GM12891 (cell line): ENCODE data around the gene MAN2A2.

Experiments
- PAX5 ChIP-seq: IDR thresholded peaks from 2 replicates; pipeline ENCODE4 v1.6.1; 2011; ENCODE audit warnings: low read length, moderate library complexity, mild to moderate bottlenecking; ENCODE audit not compliant: insufficient read depth, severe bottlenecking
- POLR2A ChIP-seq: IDR thresholded peaks from 2 replicates; pipeline ENCODE4 v1.6.1; 2011; ENCODE audit warnings: low read depth, low read length, control low read depth
- POLR2AphosphoS5 ChIP-seq: IDR thresholded peaks from 2 replicates; pipeline ENCODE4 v1.6.1; 2011; ENCODE audit warnings: low read depth, low read length, control low read depth
- POU2F2 ChIP-seq: IDR thresholded peaks from 2 replicates; pipeline ENCODE4 v1.6.1; 2011; ENCODE audit warnings: low read depth, mild to moderate bottlenecking, control low read depth, low read length, moderate library complexity
- SPI1 ChIP-seq: IDR thresholded peaks from 2 replicates; pipeline ENCODE4 v1.6.1; 2011; ENCODE audit warnings: low read depth, low read length, control low read depth
- TAF1 ChIP-seq: IDR thresholded peaks from 2 replicates; pipeline ENCODE4 v1.6.1; 2011; ENCODE audit warnings: low read depth, low read length, control low read depth

- TF ChIP-seq POLR2A, result no peak
- TF ChIP-seq TAF1, result no peak
- TF ChIP-seq POLR2AphosphoS5, result no peak
- no peak for TF ChIP-seq SPI1
- TF ChIP-seq POU2F2, result no peak
- TF ChIP-seq PAX5, result no peak
Observed at GRCh38 chr15:90934949-90935751, 32.0 kb downstream of the MAN2A2 start, which contains the start of gene UNC45A.
